ENCODE measurements around the gene DNASE2B. TPM values are rescaled to one million over a fixed set of nuclear protein-coding genes. Genes with fewer than 3 reads are reported as not detected.

DNASE2B gene
- total and polyA plus RNA-seq, 2 experiments from 2014 or later = not detected

- no peak for TF ChIP-seq ZNF462 (CRISPR knock-in tag; IDR thresholded peaks at IDR 0.05)
- no peak for TF ChIP-seq JUNB (IDR thresholded peaks at IDR 0.05; ENCODE audit: unreplicated experiment)
- no peak for TF ChIP-seq NANOG (IDR thresholded peaks at IDR 0.05; ENCODE audit: borderline replicate concordance)
- TF ChIP-seq, protein P1, sequence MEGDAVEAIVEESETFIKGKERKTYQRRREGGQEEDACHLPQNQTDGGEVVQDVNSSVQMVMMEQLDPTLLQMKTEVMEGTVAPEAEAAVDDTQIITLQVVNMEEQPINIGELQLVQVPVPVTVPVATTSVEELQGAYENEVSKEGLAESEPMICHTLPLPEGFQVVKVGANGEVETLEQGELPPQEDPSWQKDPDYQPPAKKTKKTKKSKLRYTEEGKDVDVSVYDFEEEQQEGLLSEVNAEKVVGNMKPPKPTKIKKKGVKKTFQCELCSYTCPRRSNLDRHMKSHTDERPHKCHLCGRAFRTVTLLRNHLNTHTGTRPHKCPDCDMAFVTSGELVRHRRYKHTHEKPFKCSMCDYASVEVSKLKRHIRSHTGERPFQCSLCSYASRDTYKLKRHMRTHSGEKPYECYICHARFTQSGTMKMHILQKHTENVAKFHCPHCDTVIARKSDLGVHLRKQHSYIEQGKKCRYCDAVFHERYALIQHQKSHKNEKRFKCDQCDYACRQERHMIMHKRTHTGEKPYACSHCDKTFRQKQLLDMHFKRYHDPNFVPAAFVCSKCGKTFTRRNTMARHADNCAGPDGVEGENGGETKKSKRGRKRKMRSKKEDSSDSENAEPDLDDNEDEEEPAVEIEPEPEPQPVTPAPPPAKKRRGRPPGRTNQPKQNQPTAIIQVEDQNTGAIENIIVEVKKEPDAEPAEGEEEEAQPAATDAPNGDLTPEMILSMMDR (conservative IDR thresholded peaks at IDR 0.05; ENCODE audit: low read depth in 2 of 2) = no peak
- no peak for TF ChIP-seq ZNF114 (CRISPR knock-in tag; IDR thresholded peaks at IDR 0.05)
- TF ChIP-seq STAT1 (IDR thresholded peaks at IDR 0.05; ENCODE audit: unreplicated experiment) = no peak
- TF ChIP-seq POLR2AphosphoS5 (IDR thresholded peaks at IDR 0.05; ENCODE audit: low read depth) = no peak
- TF ChIP-seq EZH2phosphoT487 (IDR thresholded peaks at IDR 0.05; ENCODE audit: unreplicated experiment) = no peak
- no peak for TF ChIP-seq ZNF331 (CRISPR knock-in tag; IDR thresholded peaks at IDR 0.05; ENCODE audit: low read depth)
Observed at GRCh38 chr1:84353695-84354094, 44.6 kb upstream of the DNASE2B start (continued).

- no peaks in the 10 kb centered on the region for H4K20me1 ChIP-seq (replicated peaks; ENCODE audit: insufficient read depth)
- H3K4me3 ChIP-seq = no peak overlapping the region
- no peaks in the 10 kb centered on the region for H3K79me2 ChIP-seq (replicated peaks; ENCODE audit: insufficient read depth)
- DNase-seq (ENCODE audit: low spot score) (no peak), ATAC-seq (no peak)
- TF ChIP-seq, protein P1 (conservative IDR thresholded peaks at IDR 0.05; ENCODE audit: low read depth in 2 of 2) = no peak
- TF ChIP-seq NANOG (IDR thresholded peaks at IDR 0.05; ENCODE audit: borderline replicate concordance) (no peak), JUNB (IDR thresholded peaks at IDR 0.05; ENCODE audit: unreplicated experiment) (no peak)
- H3K4me1 ChIP-seq (ENCODE audit: insufficient read depth) = no peaks in the 10 kb centered on the region
- H3K27me3 Mint-ChIP-seq (ENCODE audit: insufficient read depth, low read depth, poor library complexity) = peaks cover 4% of the 10 kb centered on the region
- H3F3A ChIP-seq (replicated peaks; ENCODE audit: low read depth) = no peaks in the 10 kb centered on the region
- H3K27ac ChIP-seq (ENCODE audit: low read depth) = no peak overlapping the region
- no peak overlapping the region for H3K4me2 ChIP-seq
- H3K9me3 Mint-ChIP-seq = no peaks in the 10 kb centered on the region
- no peak overlapping the region for H3K4me3 Mint-ChIP-seq
- H2AFZ ChIP-seq = no peak overlapping the region
- H3K36me3 ChIP-seq (ENCODE audit: insufficient read depth) = no peaks in the 10 kb centered on the region
- H3K9me2 ChIP-seq (ENCODE audit: insufficient read depth) = peaks cover 7% of the 10 kb centered on the region
- no peak overlapping the region for H3K27ac Mint-ChIP-seq
- H3K4me1 Mint-ChIP-seq = no peaks in the 10 kb centered on the region
- no peaks in the 10 kb centered on the region for H3K36me3 Mint-ChIP-seq (ENCODE audit: low read depth)
- no peaks in the 10 kb centered on the region for H3K27me3 ChIP-seq (ENCODE audit: insufficient read depth)
Observed at GRCh38 chr1:84355556-84355955, 42.7 kb upstream of the DNASE2B start.
